Common myeloid progenitor, CD34-positive (primary cell): ENCODE data around the gene CDH15.

ENCODE experiments used
- CTCF ChIA-PET: fragments of 350-600 bp; sonication (Branson Sonifier 250); formaldehyde crosslinking; loops from one replicate; lab custom pipeline; 2021; ENCODE audit warnings: antibody characterized with exemption; lab: Charles Lee
- POLR2A ChIA-PET: fragments of 350-600 bp; sonication (Branson Sonifier 250); formaldehyde crosslinking; loops from one replicate; lab custom pipeline; 2021; ENCODE audit warnings: antibody characterized with exemption; lab: Charles Lee
- DNase-seq, 3 donors: peaks; one replicate each; pipeline versions ENCODE4 v3.0.0 to v3.0.0-alpha.2; 2013
- H3K27ac ChIP-seq, 2 experiments: 1 replicate in 1 of 2; 2 replicates in 1 of 2; pipeline ENCODE4 v1.7.0; 2013; ENCODE audit warnings: inconsistent platforms in 2 of 2, low read length in 2 of 2, mild to moderate bottlenecking in 2 of 2, low read depth in 1 of 2, moderate library complexity in 1 of 2; ENCODE audit not compliant: severe bottlenecking in 2 of 2, insufficient read depth in 1 of 2, poor library complexity in 1 of 2
- H3K27me3 ChIP-seq, 5 experiments: replicated peaks in 2 of 5; 1 replicate in 3 of 5; 2 replicates in 2 of 5; pipeline versions ENCODE4 v1.6.1 to v1.7.0; 2013; ENCODE audit warnings: low read length in 4 of 5, mild to moderate bottlenecking in 2 of 5, moderate library complexity in 2 of 5, inconsistent platforms in 1 of 5; ENCODE audit not compliant: insufficient read depth in 5 of 5, control insufficient read depth in 4 of 5
- H3K36me3 ChIP-seq, 4 experiments: 1 replicate in 2 of 4; 2 replicates in 2 of 4; pipeline versions ENCODE4 v1.6.1 to v1.7.0; 2013; ENCODE audit warnings: low read length in 3 of 4, control low read depth in 1 of 4, mild to moderate bottlenecking in 1 of 4; ENCODE audit not compliant: control insufficient read depth in 4 of 4, insufficient read depth in 4 of 4
- H3K4me1 ChIP-seq, 4 experiments: 1 replicate in 3 of 4; 2 replicates in 1 of 4; pipeline versions ENCODE4 v1.6.1 to v1.7.1; 2013; ENCODE audit warnings: low read length in 3 of 4, mild to moderate bottlenecking in 3 of 4, control low read depth in 1 of 4, inconsistent platforms in 1 of 4, moderate library complexity in 1 of 4; ENCODE audit not compliant: control insufficient read depth in 4 of 4, insufficient read depth in 4 of 4; ENCODE audit errors: control extremely low read depth in 1 of 4
- H3K4me3 ChIP-seq, 7 experiments: 1 replicate in 4 of 7; 2 replicates in 3 of 7; pipeline versions ENCODE4 v1.5.1 to v1.7.0; 2013; ENCODE audit warnings: mild to moderate bottlenecking in 7 of 7, low read length in 6 of 7, moderate library complexity in 6 of 7, inconsistent platforms in 2 of 7, low read depth in 2 of 7, control low read depth in 1 of 7; ENCODE audit not compliant: insufficient read depth in 4 of 7, control insufficient read depth in 1 of 7; ENCODE audit errors: extremely low read depth in 1 of 7
- H3K9me3 ChIP-seq, 5 experiments: 1 replicate in 4 of 5; 2 replicates in 1 of 5; pipeline versions ENCODE4 v1.6.1 to v1.7.1; 2013; ENCODE audit warnings: low read length in 4 of 5, mild to moderate bottlenecking in 2 of 5, inconsistent platforms in 1 of 5, low read depth in 1 of 5, moderate library complexity in 1 of 5; ENCODE audit not compliant: control insufficient read depth in 4 of 5, insufficient read depth in 2 of 5; ENCODE audit errors: control extremely low read depth in 1 of 5
- WGBS: methylation state at CpG from one replicate; pipeline ENCODE4 v1.1.5; 2013; ENCODE audit not compliant: insufficient coverage; 5-methylcytosine and 5-hydroxymethylcytosine counted together

The CDH15 gene

GRCh38 chr16:89192956-89193575 lies 21.5 kb downstream of the CDH15 start:
- 29% methylated on average over 8 of the region's 39 CpGs for WGBS
- Histone ChIP-seq H3K4me3 (peak overlapping the region in 1 of 7 experiments; percentile 11), H3K36me3 (no peaks in the 10 kb centered on the region), H3K27ac (no peak overlapping the region), H3K9me3 (peaks cover 0 to 2% (median 0%) of the 10 kb centered on the region in 5 experiments), H3K4me1 (peaks cover 0 to 25% (median 23%) of the 10 kb centered on the region in 4 experiments), H3K27me3 (peaks cover 0 to 21% (median 2%) of the 10 kb centered on the region in 5 experiments)
- POLR2A ChIA-PET: no interaction called here
- CTCF ChIA-PET: interaction anchor here (0.8 kb wide), 1 partner anchor 20 kb away, joined by 3 read pairs; no protein-coding TSS in a partner anchor
- peak; percentile 75 to 89 (median 85) for DNase-seq

- Histone ChIP-seq H3K4me3 (peak overlapping the region in 1 of 7 experiments; percentile 11), H3K27me3 (peaks cover 0 to 28% (median 2%) of the 10 kb centered on the region in 5 experiments), H3K9me3 (peaks cover 0 to 2% (median 0%) of the 10 kb centered on the region in 5 experiments), H3K36me3 (no peaks in the 10 kb centered on the region), H3K27ac (no peak overlapping the region), H3K4me1 (peaks cover 0 to 25% (median 23%) of the 10 kb centered on the region in 4 experiments)
- CTCF ChIA-PET: no interaction called here
- WGBS: 85% methylated on average over 33 of the region's 38 CpGs
- DNase-seq: no peak
- POLR2A ChIA-PET: no interaction called here
Observed at GRCh38 chr16:89193576-89194293, 22.2 kb downstream of the CDH15 start.

- ChIA-PET POLR2A (interaction anchor here (0.6 kb wide), 1 partner anchor 23 kb away, joined by 3 read pairs; no protein-coding TSS in a partner anchor), CTCF (no interaction called here)
- peak in 1 of 3 donors; percentile 30 for DNase-seq
- H3K9me3 ChIP-seq: peaks cover 0 to 2% (median 0%) of the 10 kb centered on the region in 5 experiments
- no peak overlapping the region for H3K4me3 ChIP-seq
- 64% methylated on average over 38 of the region's 45 CpGs for WGBS
- peaks cover 0 to 25% (median 23%) of the 10 kb centered on the region in 4 experiments for H3K4me1 ChIP-seq
- no peaks in the 10 kb centered on the region for H3K36me3 ChIP-seq
- H3K27ac ChIP-seq: no peak overlapping the region
- peaks cover 0 to 37% (median 3%) of the 10 kb centered on the region in 5 experiments for H3K27me3 ChIP-seq
Observed at GRCh38 chr16:89194340-89195311, 23.1 kb downstream of the CDH15 start.

GRCh38 chr16:89195521-89196171 lies 24.1 kb downstream of the CDH15 start:
- H3K9me3 ChIP-seq: peaks cover 0 to 2% (median 0%) of the 10 kb centered on the region in 5 experiments
- no peak for DNase-seq
- H3K4me1 ChIP-seq: peaks cover 0 to 32% (median 29%) of the 10 kb centered on the region in 4 experiments
- H3K27ac ChIP-seq: no peak overlapping the region
- ChIA-PET POLR2A (no interaction called here), CTCF (no interaction called here)
- H3K27me3 ChIP-seq: peaks cover 0 to 47% (median 9%) of the 10 kb centered on the region in 5 experiments
- H3K4me3 ChIP-seq: no peak overlapping the region
- 97% methylated on average over 18 of the region's 21 CpGs for WGBS
- H3K36me3 ChIP-seq: no peaks in the 10 kb centered on the region

GRCh38 chr16:89197033-89197632 lies 25.6 kb downstream of the CDH15 start:
- POLR2A ChIA-PET: no interaction called here

More at GRCh38 chr16:89197033-89197632, 25.6 kb downstream of the CDH15 start:
- Histone ChIP-seq H3K27me3 (peaks cover 0 to 54% (median 11%) of the 10 kb centered on the region in 5 experiments), H3K4me3 (no peak overlapping the region), H3K27ac (no peak overlapping the region), H3K9me3 (no peaks in the 10 kb centered on the region), H3K4me1 (peaks cover 0 to 39% (median 35%) of the 10 kb centered on the region in 4 experiments), H3K36me3 (no peaks in the 10 kb centered on the region)
- CTCF ChIA-PET: interaction anchor here (1.0 kb wide), 1 partner anchor 12 kb away, joined by 5 read pairs; no protein-coding TSS in a partner anchor
- WGBS: 99% methylated on average over 12 of the region's 13 CpGs
- no peak for DNase-seq
